Muscle of leg (tissue), 11 donors: ENCODE measurements around the gene SRD5A1. TPM values are rescaled to one million over a fixed set of nuclear protein-coding genes. Genes with fewer than 3 reads are reported as not detected.

Experiments used
- DNase-seq: peaks from one replicate; pipeline ENCODE4 v3.0.0; 2013
- H3K27ac ChIP-seq: one replicate; pipeline ENCODE4 v1.5.1; 2013; ENCODE audit warnings: mild to moderate bottlenecking, low read length, control low read depth
- H3K27me3 ChIP-seq: one replicate; pipeline ENCODE4 v1.6.1; 2013; ENCODE audit warnings: low read length; ENCODE audit not compliant: control insufficient read depth, insufficient read depth
- H3K36me3 ChIP-seq: one replicate; pipeline ENCODE4 v1.6.1; 2013; ENCODE audit warnings: low read length; ENCODE audit not compliant: control insufficient read depth, insufficient read depth
- H3K4me1 ChIP-seq: one replicate; pipeline ENCODE4 v1.6.1; 2013; ENCODE audit warnings: low read length; ENCODE audit not compliant: control insufficient read depth, insufficient read depth
- H3K4me3 ChIP-seq: one replicate; pipeline ENCODE4 v1.5.1; 2013; ENCODE audit warnings: low read length, control low read depth
- H3K9me3 ChIP-seq: replicated peaks from 2 replicates; pipeline ENCODE4 v1.6.1; 2013; ENCODE audit warnings: low read depth, low read length; ENCODE audit not compliant: control insufficient read depth
- WGBS: methylation state at CpG from one replicate; pipeline ENCODE4 v1.1.5; 2013; ENCODE audit warnings: missing lambda C conversion rate; ENCODE audit not compliant: insufficient coverage; 5-methylcytosine and 5-hydroxymethylcytosine counted together
- polyA plus RNA-seq, 8 donors: library from polyadenylated mRNA; unstranded; fragments of 120-200 nt; gene quantifications; one replicate each; pipeline versions ENCODE4 v1.2.1 to v1.2.3, GENCODE V29; 2013; ENCODE audit warnings: inconsistent platforms in 1 of 8, low replicate concordance in 1 of 8; ENCODE audit not compliant: insufficient read length in 8 of 8, insufficient read depth in 1 of 8
- total RNA-seq: library from RNA; stranded (reverse); fragments of 120-200 nt; gene quantifications from one replicate; pipeline ENCODE4 v1.2.4, GENCODE V29; 2013

SRD5A1 gene
- total and polyA plus RNA-seq, 9 donors, result 7.9 to 12.6 (median 9.6) TPM

- H3K27me3 ChIP-seq, result no peaks in the 10 kb centered on the region
- no peak for DNase-seq
- no peak overlapping the region for H3K4me3 ChIP-seq
- no peaks in the 10 kb centered on the region for H3K36me3 ChIP-seq
- 100% methylated on average over 2 of the region's 5 CpGs for WGBS
- no peaks in the 10 kb centered on the region for H3K9me3 ChIP-seq
- no peaks in the 10 kb centered on the region for H3K4me1 ChIP-seq
- H3K27ac ChIP-seq, result no peak overlapping the region
These were observed 42.7 kb downstream of the SRD5A1 start for GRCh38 chr5:6675784-6676491.

DNA sequence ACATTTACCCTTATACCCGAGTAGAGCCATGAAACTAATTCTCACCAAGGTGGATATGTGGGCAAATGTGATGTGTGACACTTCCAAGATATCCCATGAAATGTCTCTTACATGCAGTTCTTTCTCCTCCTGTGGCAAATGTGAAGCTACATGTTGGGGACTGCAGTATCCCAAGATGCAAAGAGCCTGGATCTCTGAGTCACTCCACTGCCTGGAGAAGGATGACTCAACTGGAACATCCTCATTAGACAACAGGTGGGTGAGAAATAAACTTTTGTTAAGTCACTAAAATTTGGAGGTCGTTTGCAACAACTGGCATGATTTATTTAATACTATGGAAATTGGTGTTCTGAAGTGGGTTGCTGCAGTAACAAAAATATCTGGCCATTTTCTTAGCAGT is 43.5 kb downstream of the SRD5A1 start:
- no peaks in the 10 kb centered on the region for H3K36me3 ChIP-seq
- 67% methylated on average over 1 of the region's 2 CpGs for WGBS
- H3K4me1 ChIP-seq, result no peaks in the 10 kb centered on the region
- no peak overlapping the region for H3K4me3 ChIP-seq
- no peak for DNase-seq
- no peaks in the 10 kb centered on the region for H3K27me3 ChIP-seq
- no peaks in the 10 kb centered on the region for H3K9me3 ChIP-seq
- H3K27ac ChIP-seq, result no peak overlapping the region

GRCh38 chr5:6678385-6678784 is 45.1 kb downstream of the SRD5A1 start:
- H3K27me3 ChIP-seq, result no peaks in the 10 kb centered on the region
- WGBS, result no CpG with 5 or more reads among the region's 1 CpG
- no peaks in the 10 kb centered on the region for H3K9me3 ChIP-seq
- no peak overlapping the region for H3K27ac ChIP-seq
- H3K4me3 ChIP-seq, result no peak overlapping the region
- DNase-seq, result no peak
- no peaks in the 10 kb centered on the region for H3K4me1 ChIP-seq
- no peaks in the 10 kb centered on the region for H3K36me3 ChIP-seq

DNA sequence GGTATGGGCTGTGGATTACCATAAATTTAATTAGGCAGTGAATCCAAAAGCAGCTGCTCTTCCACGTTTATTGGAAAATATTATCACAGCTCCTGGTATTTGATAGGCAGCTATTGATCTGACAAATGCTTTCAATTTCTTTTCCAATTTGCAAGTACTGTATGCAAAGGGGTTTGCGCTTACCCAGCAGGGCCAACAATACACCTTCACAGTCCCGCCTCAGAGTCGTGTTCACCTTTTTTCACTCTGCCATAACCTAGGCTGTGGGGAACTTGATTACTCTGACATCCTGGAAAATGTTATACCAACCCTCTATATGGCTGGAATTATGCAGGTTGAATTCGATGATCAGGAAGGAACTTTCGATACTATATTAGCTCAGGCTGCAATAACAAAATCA is 47.7 kb downstream of the SRD5A1 start:
- Histone ChIP-seq H3K36me3 (no peaks in the 10 kb centered on the region), H3K27ac (no peak overlapping the region)

DNA sequence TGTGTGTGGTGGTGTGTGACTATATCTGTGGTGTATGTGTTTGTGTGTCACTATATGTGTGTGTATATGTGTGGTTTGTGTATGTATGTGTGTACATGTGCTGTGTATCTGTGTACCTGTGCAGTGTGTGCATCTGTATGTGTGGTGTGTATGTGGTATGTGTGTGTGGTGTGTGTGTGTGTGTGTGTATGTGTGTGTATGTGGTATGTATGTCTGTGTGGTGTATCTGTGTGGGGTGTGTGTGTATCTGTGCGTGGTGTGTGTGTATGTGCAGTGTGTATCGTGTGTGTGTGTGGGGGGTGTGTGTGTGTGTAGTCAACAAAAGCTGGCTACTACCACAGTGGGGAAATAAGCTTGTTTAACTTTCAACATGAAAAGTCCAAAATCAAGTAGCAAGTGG is 48.4 kb downstream of the SRD5A1 start:
- Histone ChIP-seq H3K4me3 (no peak overlapping the region), H3K27me3 (no peaks in the 10 kb centered on the region), H3K27ac (no peak overlapping the region), H3K4me1 (no peaks in the 10 kb centered on the region), H3K9me3 (no peaks in the 10 kb centered on the region), H3K36me3 (no peaks in the 10 kb centered on the region)
- whole genome bisulfite sequencing, result 83% methylated on average over 2 of the region's 2 CpGs
- DNase-seq, result no peak

More for the DNA sequence above, 47.7 kb downstream of the SRD5A1 start:
- no peak overlapping the region for H3K4me3 ChIP-seq
- no CpG with 5 or more reads among the region's 6 CpGs for WGBS
- no peaks in the 10 kb centered on the region for H3K9me3 ChIP-seq
- no peaks in the 10 kb centered on the region for H3K27me3 ChIP-seq
- H3K4me1 ChIP-seq, result no peaks in the 10 kb centered on the region
- no peak for DNase-seq

- 44% methylated on average over 8 of the region's 11 CpGs for WGBS
- no peaks in the 10 kb centered on the region for H3K27me3 ChIP-seq
These were observed 49.0 kb downstream of the SRD5A1 start for GRCh38 chr5:6682239-6682638.

DNA sequence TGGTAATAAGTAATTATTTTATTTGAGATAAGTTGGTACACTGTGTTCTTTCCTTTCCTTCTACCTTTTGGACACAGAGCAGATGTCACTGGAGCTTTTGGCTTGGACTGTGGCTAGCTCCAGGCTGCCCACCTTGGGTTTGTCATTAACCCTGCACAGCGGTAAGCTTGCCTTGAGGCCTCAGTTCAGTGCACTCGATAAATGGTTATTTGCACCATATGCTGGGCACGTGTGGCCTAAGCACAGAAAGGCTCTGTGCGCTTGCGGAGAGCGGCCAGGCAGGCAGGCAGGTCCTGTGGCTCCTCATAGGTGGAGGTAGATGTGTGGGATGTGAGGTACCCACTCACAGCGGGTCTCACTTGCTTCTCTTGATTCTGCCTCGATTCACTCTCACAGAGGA is 50.0 kb downstream of the SRD5A1 start:
- Histone ChIP-seq H3K27me3 (no peaks in the 10 kb centered on the region), H3K9me3 (no peaks in the 10 kb centered on the region), H3K4me3 (no peak overlapping the region), H3K27ac (no peak overlapping the region), H3K4me1 (peaks cover 2% of the 10 kb centered on the region), H3K36me3 (no peaks in the 10 kb centered on the region)
- no peak for DNase-seq
- WGBS, result 56% methylated on average over 4 of the region's 8 CpGs

More at GRCh38 chr5:6682239-6682638, 49.0 kb downstream of the SRD5A1 start:
- peaks cover 2% of the 10 kb centered on the region for H3K4me1 ChIP-seq
- no peak overlapping the region for H3K27ac ChIP-seq
- H3K36me3 ChIP-seq, result no peaks in the 10 kb centered on the region
- H3K9me3 ChIP-seq, result no peaks in the 10 kb centered on the region
- no peak for DNase-seq
- no peak overlapping the region for H3K4me3 ChIP-seq

- no peak for DNase-seq
- H3K27ac ChIP-seq, result no peak overlapping the region
- H3K27me3 ChIP-seq, result no peaks in the 10 kb centered on the region
- no peaks in the 10 kb centered on the region for H3K36me3 ChIP-seq
- 25% methylated on average over 1 of the region's 4 CpGs for WGBS
- no peak overlapping the region for H3K4me3 ChIP-seq
- no peaks in the 10 kb centered on the region for H3K9me3 ChIP-seq
- H3K4me1 ChIP-seq, result peaks cover 2% of the 10 kb centered on the region
These were observed 50.8 kb downstream of the SRD5A1 start for GRCh38 chr5:6684075-6684474.

- no peaks in the 10 kb centered on the region for H3K36me3 ChIP-seq
- H3K4me3 ChIP-seq, result no peak overlapping the region
- no peak overlapping the region for H3K27ac ChIP-seq
- no peak for DNase-seq
- no peaks in the 10 kb centered on the region for H3K9me3 ChIP-seq
- H3K4me1 ChIP-seq, result peaks cover 2% of the 10 kb centered on the region
- WGBS, result 55% methylated on average over 5 of the region's 6 CpGs
- H3K27me3 ChIP-seq, result no peaks in the 10 kb centered on the region
These were observed 53.3 kb downstream of the SRD5A1 start for GRCh38 chr5:6686501-6686900.

DNA sequence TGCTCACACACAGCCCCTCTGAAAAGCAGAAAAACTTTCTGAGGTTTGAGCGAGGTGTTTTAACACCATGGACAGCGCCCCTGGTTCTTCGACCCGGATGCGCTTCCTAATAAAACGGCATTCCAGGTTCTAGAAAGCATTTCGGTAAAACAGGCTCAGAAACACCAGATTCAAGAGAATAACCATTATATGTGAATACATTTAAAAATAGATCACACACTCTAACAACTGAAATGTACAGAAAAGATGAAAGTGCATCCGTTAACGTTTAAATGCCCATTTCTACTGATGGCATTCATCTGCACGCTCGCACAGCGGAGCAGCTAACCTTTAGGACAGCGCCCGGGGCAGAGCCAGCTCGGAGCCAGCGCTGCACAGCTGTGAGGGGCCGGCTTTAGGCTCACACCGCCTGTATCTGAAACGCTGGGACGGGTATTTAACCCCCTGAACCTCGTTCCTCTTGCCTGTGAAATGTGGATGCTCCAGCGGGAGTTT is 53.7 kb downstream of the SRD5A1 start:
- H3K27ac ChIP-seq, result no peak overlapping the region
- H3K36me3 ChIP-seq, result no peaks in the 10 kb centered on the region
- no peaks in the 10 kb centered on the region for H3K9me3 ChIP-seq
- peak; percentile 72 for DNase-seq
- WGBS, result under 1% methylated on average over 12 of the region's 22 CpGs
- H3K4me1 ChIP-seq, result peaks cover 2% of the 10 kb centered on the region
- no peaks in the 10 kb centered on the region for H3K27me3 ChIP-seq
- peak overlapping the region; percentile 26 for H3K4me3 ChIP-seq
